ENCODE measurements around the gene ELFN1.

ELFN1 gene

DNA sequence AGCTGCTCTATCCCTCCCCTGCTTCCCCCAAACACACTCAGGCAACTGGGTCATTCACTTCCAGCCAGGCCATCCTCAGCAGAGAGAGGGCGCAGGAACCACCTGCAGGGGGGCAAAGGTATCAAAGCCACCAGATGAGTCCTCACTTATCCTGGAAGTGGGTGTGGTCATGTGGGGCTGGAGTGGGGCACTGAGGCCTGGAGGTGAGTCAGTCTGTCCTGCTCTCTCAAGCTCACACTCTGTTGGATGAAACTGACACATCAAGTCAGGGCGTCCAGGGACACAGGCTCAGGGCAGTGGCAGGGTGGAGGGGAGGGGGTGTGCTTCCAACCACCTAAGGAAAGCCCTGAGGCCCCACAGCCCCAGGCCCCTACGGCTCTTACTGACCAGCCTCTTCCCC is 8.0 kb upstream of the ELFN1 start:
- FAIRE-seq (no peak), DNase-seq (ENCODE audit: insufficient read length, low spot score) (no peak)

DNA sequence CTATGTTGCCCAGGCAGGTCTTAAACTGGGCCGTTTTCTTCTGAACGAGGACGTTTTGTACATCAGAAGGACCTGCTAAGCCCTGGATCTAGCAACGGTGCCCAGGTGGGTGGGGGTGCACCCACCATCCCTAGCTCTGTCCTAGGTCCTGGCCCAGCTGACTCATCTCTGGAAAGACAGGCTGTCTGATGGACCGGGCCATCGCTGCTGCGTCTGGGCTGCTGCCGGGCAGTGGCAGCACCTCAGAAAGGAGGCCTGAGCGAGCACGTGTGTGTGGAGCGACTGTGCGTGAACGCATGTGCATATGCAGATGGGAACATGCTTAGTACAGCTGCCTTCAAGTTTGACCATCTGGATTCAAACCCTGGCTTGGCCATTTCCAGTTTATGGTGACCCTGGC is 7.3 kb upstream of the ELFN1 start:
- FAIRE-seq (peak; percentile 60), DNase-seq (ENCODE audit: insufficient read length, low spot score) (no peak)

DNA sequence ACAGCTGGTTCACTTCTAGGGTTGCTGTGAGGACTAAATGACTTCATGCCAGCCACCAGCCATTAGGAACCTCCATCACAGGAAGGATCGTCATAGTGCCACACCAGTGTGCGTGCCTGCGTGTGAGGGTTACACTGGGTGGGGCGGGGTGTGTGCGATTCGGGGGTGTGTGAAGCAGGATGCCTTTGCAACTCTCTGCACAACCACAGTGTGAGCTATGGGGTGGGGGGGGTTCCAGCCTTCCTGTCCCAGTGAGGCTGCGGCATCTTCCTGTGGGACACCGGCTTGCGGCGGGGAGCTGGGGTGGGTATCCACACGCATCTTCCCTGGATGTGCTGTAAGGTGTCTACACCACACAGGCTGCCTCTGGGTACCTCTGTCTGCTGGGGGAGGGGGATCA is 6.9 kb upstream of the ELFN1 start:
- FAIRE-seq (peak; percentile 28), DNase-seq (ENCODE audit: insufficient read length, low spot score) (no peak)

DNA sequence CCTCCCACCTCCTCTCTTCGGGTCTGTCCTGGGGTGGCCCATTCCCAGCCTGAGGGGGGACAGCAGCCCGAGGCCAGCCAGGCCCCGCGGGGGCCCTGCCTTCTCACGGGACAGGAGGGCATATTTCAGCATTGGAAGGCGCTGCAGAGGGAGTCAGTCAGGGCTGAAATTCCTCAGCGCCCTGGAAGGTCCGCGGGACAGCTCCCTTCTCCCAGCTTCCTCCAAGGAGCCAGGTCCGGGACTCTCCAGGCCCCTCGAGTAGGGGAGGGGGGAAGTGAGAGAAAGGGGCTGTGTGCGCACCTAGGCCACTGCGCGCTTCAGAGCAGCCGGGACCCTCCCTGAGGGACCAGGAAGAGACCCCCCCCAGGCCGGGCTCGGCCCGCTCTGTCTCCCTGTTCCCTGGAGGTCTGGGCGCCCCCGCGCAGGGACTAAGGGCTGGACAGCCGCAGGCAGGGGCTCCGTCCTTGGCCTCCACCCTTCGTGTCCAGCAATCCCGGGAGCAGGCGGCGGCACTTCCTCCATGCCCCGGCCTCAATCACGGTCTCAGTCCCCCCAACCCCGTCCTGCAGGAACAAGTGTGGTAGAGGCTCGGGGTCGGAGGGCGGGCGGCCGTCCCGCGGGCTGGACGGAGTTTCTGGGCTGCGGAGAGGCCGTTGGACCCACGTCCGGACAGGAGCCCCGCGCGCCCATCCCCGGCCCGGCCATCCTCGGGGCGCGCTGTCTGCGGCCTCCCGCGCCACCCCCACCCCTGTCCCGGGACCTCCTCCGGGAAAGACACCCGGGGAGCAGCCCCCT is 6.0 kb upstream of the ELFN1 start:
- no peak for FAIRE-seq
- DNase-seq (ENCODE audit: insufficient read length, low spot score): no peak

DNA sequence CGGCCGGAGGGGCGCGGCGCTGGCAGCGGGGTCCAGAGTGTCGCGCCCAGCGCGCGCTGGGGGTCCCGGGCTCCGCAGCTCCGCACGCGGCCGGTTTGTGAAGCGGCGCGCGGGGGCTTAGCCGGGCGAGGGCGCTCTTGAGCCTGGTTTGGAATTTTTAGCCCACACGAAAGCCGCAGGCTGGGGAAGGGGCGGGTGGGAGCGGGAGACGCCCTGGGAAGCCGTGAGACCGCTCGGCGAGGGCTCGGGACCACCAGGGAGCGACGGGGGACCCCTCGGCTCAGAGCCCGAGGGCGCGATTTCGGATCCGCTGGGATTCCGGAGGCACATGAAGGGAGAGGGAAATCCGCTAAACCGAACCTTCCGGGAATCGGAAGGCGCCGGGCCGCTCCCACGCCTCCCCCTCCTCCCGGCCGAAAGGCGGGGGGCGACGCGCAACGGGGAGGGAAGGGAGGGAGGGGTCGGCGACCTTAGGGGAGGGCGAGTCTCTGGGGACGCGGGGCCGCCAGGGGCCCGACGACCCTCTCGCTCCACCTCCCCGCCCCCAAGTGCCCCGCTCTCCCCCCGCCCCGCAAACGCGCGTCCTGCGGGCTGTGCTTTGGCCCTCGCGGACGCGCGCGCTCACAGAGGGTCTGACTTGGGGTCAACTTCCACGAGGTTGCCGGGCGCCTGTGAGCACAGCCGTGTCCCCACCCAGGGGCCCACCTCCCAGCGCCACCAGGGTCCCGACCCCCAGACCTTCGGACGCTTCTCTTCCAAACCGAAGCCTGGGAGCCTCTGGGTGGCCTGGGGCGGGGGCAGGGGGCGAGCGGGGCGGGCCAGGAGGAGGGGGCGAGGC is 5.1 kb upstream of the ELFN1 start:
- FAIRE-seq (peak; percentile 57), DNase-seq (ENCODE audit: insufficient read length, low spot score) (peak; percentile 90)

DNA sequence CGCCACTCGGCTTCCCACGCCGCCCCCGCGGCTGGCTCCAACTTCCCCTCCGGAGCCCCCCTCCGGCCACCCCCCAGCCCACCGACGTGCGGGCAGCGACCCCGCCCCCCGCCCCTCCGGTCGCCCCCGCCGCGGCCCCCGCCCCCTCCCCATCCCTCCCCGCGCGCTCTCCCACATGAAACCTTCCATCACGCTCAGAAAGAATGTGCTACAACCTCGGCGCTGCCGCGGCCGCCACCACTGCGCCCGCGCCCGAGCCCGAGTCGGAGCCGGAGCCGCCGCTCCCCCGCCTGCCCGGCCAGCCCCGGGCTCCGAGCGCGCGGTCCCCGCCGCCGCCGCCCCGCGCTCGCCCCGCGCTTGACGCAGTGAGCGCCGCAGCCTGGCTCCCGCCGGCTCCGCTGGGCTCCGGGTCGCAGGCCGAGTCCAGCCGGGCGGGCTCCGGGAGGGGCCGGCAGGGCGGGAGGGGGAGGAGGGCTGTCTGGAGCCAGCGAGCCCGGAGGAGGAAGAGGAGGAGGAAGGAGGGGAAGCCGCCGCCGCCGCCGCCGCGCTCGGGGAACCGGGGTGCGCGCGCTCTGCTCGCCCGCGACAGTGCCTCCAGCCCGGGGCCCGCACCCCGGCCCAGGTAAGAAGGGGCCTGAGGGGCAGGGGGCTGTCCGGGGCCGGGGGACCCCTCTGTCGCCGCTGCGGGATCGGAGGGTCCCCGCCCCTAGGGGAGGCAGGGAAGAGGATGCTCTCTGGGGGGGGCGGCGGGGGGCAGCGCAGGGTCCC is 4.3 kb upstream of the ELFN1 start:
- DNase-seq (ENCODE audit: insufficient read length, low spot score) (no peak), FAIRE-seq (peak; percentile 16)

DNA sequence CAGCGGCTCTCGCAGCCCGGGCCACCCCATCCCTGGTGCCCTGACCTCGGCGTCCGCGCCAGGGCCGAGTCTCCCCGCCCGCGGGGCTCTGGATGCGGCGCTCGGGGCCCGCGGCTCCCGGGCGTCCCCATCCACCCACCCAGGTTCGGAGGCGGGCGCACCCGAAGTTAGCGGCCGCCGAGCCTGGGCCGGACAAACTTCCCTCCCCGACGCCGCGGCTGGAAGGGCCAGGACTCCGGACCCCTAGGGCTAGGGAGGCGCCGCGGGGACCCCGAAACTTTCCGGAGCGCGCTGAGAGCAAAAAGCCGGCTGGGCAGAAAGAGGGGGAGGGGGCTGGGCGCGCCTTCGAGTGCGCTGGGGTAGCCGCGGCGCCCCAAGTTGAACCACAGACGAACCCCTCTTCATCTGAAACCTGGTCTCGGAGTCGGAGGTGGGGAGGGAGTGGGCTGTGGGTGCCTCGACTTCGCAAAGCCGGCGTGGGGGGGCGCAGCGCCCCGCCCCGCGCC is 3.7 kb upstream of the ELFN1 start:
- no peak for FAIRE-seq

DNA sequence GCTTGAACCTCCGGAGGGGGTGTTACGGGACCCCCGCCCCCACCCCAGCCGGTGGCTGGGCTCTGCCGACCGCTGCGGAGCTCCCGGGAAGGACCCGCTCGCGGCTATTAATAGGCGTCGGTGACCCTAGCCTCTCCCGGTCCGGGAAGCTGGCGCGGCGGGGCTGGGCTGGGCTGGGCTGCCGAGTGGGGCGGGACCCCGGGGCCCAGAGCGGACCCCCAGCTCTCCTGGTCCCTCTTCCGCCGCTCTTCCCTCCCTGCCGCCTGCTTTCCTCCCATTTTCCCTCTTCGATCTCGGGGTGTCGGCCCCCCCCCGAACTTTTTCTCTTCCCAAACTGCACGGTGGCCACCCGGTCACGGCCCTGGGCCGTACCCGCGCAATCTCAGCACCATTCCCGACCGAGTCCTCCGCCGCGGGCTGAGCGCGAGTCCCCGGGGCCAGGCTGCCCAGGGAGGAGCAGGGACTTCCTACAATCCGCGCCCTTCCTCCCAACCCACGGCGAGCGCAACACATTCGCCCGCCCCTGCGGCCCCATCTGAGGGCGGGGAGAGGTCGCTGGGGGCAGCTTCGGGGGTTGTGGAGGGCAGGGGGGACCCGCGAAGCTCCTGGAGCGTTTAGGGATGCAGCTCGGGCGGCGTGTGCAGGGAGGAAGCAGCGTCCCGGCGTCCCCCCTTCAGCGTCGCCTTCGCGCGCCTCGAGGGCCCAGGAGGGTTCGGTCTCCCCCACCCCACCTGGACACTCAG is 3.1 kb upstream of the ELFN1 start:
- FAIRE-seq (no peak), DNase-seq (ENCODE audit: insufficient read length, low spot score) (no peak)

More for the DNA sequence above, 3.7 kb upstream of the ELFN1 start:
- DNase-seq (ENCODE audit: insufficient read length, low spot score): no peak

DNA sequence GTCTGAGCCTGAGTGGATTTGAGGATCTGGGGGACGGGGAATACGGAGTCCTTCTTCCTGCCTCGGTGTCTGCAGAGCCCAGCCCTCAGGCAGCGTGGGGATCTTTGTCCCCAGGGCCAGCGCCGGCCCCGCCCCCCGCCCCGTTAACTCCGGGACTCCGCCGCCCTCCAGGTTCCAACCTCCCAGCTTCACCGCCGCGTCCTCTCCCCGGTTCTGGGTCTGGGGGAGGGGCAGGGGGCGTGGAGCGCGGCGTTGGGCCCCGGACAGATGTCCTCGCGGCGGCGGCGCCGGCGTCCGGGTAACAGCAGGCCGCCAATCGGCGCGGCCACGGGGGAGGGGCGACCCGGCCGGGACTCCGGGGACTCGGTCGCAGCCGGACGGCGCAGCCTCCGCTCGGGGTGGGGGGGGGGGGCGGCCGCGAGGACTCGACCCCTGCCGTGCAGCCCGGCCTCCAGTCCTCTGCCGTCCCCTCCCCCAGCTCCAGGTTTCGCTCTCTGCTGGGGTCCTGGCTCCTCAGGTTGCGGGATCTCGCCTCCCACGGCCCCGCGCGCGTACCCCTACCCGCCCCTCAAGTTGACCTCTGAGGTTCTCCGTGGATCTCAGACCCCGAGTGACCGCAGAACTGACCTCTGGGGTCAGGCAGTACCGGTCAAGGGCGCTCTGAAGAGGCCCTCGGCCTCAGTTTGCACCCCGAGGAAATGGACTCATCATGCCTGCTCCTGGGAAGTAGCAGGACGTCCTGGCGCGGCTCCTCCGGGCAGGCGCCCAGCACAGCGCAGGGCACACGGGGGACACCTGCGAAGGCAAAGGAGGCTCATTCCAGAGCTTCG is 2.3 kb upstream of the ELFN1 start:
- FAIRE-seq (no peak), DNase-seq (ENCODE audit: insufficient read length, low spot score) (no peak)

DNA sequence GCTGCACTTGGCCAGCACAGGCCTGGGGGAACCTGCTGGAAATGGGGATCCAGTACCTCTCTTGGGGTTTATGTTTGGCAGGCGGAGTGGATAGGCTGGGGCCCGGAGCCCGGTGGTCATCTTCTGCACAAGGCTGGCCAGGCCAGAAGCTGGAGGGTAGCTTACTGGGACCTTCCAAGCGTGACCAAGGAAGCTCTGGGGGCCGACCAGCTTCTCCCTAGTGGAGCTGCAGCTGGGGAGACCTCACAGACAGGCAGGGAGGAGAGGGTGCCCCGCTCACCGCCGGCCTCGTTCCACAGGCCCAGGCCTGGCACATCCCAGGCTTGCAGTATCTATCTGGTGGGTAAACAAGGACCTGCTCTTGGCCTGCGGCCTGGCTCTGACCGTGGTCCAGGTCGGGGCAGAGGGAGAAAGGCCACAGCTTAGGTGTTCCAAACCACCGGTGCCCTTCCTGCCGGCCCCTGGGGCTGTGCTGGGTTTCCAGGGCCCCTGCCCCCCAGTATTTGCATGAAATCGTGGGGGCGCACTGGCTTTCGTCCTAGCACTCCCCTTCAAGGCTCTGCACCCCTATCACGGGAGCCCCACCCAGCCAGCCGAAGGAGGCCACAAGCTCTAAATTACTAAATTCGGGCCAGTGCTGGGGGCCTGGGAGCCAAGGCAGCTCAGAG is 1.5 kb upstream of the ELFN1 start:
- no peak for FAIRE-seq
- no peak for DNase-seq (ENCODE audit: insufficient read length, low spot score)

DNA sequence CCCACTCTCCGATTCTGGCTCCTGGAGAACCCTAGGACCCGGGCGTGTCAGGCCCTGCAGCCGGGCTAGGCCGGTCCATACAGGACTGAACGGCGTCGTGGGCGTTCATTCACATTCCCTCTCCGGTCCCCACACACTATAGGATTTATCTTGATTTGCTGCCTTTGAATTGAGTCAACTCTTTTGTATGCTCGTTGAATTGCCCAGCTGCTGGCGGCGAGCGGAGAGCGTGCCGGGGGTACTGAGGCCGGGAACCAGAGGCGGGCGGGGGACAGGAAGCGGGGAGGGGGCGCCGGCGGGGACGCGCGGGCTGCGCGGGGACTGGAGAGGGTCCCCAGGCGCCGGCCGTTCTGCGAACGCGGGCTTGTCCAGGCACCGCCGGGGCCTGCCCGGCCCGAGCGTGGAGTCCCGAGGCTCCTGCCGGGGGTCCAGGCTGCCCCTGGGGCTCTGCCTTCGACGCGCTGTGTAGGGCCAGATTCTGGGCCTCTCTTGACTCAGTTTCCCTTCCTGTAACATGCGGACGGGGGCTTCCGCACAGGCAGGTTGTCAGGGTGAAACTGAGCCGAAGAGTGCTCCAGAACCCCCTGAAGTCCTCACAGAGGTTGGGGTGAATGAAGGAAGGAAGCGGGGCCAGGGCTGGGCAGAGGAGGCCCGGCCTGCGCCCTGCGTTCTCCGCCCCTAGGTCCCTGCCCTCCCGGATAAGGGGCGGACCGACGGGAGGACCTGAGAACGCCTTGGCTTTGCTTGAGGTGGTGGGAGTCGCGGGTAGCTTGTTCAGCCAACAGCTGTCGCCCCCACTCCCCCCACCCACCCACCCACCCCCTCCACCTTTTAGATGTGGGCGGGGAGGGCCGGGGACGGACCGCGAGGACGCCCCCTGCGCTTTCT is 769 bp upstream of the ELFN1 start:
- no peak for DNase-seq (ENCODE audit: insufficient read length, low spot score)
- no peak for FAIRE-seq

DNA sequence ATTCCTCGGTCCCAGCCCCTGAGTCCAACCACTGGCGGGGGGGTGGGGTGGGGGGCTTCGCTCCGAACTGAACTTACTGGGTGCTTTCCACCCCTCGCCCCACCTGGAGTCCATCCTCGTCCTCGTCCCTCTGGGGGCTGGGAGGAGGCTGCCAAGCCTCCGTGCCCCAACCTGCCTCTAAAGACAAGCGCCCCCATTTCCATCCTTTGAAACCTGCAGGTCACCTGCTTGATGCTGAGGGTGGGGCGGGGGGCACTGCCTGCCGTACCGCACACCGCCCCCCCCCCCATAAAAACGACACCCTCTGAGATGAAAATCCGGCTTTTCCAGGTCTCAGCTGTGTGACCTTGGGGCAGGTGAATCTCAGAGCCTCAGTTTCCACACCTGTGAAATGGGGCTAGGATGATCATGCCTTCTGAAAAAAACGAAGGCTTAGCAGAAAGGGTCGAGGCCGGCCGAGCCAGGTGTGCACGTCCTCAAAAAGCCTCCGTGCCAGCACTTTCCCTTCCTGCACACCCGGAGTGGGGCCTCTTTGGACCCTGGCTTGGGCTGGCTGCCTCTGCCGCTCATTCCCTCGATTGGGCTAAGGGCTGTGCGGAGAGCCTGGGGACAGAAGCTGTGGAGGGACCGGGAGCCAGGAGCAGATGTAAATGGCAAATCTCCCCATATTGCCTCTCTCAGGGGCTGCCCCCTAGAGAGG is 967 bp downstream of the ELFN1 start:
- no peak for FAIRE-seq

DNA sequence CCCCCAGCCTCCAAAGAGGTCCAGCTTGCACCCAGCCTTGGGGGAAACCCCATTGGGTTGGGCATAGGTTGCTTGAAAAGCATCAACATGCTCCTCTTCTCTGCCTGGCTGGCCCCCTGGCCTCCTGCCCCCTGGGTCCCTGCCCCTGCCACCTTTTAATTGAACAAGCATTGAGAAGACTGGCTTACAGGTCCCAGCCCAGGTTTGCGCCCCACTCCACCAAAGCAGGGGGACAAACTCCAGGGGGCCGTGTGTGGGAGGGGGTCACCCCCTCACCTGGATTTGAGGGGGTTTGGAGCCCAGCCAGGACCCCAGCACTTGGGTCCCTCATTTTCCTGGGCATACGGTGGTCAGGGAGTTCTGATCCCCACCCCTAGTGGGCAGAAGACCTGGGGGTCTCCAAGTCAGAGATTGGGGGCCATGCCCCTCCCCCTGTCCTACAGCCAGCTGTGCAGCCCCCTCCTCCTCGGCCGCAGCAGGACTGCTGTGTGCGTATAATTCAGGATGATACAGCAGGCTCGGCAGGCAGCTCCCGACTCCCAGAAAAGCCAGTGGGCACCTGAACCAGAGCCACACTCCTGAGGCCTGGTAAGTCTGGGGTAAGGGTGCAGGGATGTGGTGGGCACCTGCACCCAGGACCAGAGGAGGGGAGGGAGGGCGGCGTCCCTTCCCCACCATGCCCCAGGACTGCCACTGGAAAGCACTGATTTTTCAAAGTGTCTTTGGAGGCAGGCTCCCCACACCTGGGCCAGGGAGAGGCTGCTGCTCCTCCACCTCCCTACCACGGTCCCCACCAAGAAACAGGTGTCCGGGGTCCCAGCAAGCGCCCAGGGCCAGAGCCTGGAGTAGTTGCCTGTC is 1.7 kb downstream of the ELFN1 start:
- FAIRE-seq (no peak), DNase-seq (ENCODE audit: insufficient read length, low spot score) (no peak)

More for the DNA sequence above, 967 bp downstream of the ELFN1 start:
- DNase-seq (ENCODE audit: insufficient read length, low spot score): no peak

DNA sequence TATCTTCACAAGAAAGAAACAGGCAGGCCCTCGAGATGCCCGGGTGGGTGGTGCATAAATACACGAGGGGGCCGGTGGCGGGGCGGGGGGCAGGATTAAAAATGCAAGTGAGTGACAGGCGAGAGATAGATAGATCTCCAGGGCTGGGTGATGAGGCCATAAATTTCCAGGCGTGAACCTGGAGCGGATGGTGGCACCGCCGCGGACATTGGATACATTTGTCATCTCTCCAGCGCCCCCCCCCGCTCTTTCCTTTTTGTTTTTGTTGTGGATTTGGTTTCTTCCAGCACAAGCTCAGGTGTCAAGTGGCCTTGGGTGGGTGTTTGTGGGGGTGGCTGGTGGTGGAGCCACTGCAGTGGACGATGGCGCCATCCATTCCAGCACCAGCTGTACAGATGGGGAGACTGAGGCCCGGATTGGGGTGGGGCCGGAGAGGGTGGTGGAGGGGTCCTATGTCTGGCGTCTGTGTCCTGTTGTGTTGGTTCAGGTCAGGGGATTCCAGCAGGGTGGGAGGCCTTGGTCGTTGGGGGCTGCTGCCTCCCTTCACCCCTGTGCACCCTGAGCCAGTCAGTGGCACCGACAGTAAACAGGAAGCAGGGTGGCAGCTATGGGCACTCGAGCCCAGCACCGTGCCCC is 2.9 kb downstream of the ELFN1 start:
- FAIRE-seq: no peak
- no peak for DNase-seq (ENCODE audit: insufficient read length, low spot score)

DNA sequence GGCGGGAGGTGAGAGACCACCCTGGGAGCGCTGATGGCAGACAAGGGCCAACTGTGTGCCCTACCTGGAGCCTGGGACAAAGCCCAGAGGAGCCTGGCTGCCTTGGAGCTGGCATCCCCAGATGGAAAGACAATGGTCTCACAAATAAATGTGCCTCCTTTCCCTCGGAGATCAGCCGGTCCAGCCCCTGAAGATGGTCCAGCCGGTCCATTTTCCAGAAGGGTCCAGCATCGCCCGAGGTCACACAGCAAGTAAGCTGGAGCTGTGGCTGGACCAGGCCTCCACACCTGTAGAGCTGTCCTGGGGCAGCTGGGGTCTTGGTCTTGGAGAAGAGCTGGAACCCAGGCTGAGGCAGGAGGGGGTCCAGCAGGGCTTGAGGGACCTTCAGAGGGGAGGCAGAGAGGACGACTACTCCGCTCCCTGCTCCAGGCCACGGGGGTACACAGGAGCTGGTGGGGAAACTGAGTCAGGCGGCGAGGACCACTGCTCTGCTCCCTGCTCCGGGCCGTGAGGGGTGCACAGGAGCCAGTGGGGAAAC is 3.6 kb downstream of the ELFN1 start:
- DNase-seq (ENCODE audit: insufficient read length, low spot score) (no peak), FAIRE-seq (no peak)
